ENCODE measurements around the gene ARHGEF17. TPM values are rescaled to one million over a fixed set of nuclear protein-coding genes. Genes with fewer than 3 reads are reported as not detected.

ARHGEF17 gene
- total RNA-seq, 2 donors from 2014 or later, result 31.0 to 39.0 TPM

DNA sequence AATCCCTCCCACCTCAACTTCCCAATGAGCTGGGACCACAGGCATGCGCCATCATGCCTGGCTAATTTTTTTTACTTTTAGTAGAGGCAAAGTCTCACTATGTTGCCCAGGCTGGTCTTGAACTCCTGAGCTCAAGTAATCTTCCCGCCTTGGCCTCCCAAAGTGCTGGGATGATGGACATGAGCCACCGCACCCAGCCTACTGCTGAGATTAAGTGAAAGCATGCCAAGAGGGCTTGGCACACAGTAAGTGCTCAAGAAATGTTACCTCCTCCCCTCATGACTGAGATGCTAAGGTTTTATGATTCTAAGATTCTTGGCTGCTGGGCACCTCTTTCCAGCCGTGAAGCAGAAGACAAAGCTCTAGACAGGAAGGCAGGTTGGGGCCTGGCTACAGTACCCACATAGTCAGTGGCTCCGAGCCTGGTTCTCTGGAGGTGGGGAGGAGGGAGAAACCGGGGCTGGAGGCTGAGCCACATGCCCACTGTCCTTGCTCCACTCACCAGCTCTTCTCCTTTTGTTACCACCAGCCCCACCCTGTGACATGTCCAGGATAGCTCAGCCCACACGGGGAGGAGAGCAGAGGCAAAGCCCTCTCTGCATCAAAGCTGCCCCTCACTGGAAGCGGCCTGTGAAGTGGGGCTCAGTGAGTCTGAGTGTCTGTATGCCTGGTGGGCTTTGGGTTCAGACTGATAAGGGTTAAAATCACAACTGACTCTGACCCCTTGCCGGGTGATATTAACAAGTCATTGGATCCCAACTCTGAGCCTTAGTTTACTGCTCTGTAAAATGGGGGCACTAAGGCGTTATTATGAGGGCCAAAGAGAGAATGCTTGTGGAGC, 12.9 kb downstream of the ARHGEF17 start:
- no peak for DNase-seq
- TF ChIP-seq CTCF (conservative IDR thresholded peaks at IDR 0.05), result no peak
- Mint-ChIP-seq H3K27ac (no peak overlapping the region), H3K27me3 (ENCODE audit: insufficient read depth) (no peaks in the 10 kb centered on the region), H3K36me3 (ENCODE audit: low read depth) (peaks cover 27% of the 10 kb centered on the region), H3K4me1 (peaks cover 11% of the 10 kb centered on the region), H3K9me3 (no peaks in the 10 kb centered on the region), H3K4me3 (no peak overlapping the region)
- no peak overlapping the region for H3K27ac ChIP-seq (ENCODE audit: low read depth, low read length)
- no peak overlapping the region for H3K4me3 ChIP-seq (ENCODE audit: low read length)
- no peaks in the 10 kb centered on the region for H3K36me3 ChIP-seq (ENCODE audit: control insufficient read depth, insufficient read depth, low read length)
- H3K9me3 ChIP-seq (ENCODE audit: control insufficient read depth, low read length), result no peaks in the 10 kb centered on the region
- WGBS, 2 experiments (ENCODE audit: insufficient coverage in 1 of 2, insufficient read length in 1 of 2), result 89 to 92% methylated on average over 7 to 8 of the region's 10 CpGs
- no peaks in the 10 kb centered on the region for H3K27me3 ChIP-seq (ENCODE audit: control insufficient read depth, insufficient read depth, low read length, poor library complexity, severe bottlenecking)
- no peaks in the 10 kb centered on the region for H3K4me1 ChIP-seq (ENCODE audit: control insufficient read depth, insufficient read depth, low read length)
- H3K9ac ChIP-seq (ENCODE audit: extremely low read depth, low read length, poor library complexity, severe bottlenecking), result no peak overlapping the region

GRCh38 chr11:73321604-73322381, 13.7 kb downstream of the ARHGEF17 start:
- Mint-ChIP-seq H3K9me3 (no peaks in the 10 kb centered on the region), H3K27ac (peak overlapping the region; percentile 48), H3K4me1 (peaks cover 11% of the 10 kb centered on the region), H3K27me3 (ENCODE audit: insufficient read depth) (no peaks in the 10 kb centered on the region), H3K36me3 (ENCODE audit: low read depth) (peaks cover 22% of the 10 kb centered on the region), H3K4me3 (no peak overlapping the region)
- no peak for TF ChIP-seq CTCF (conservative IDR thresholded peaks at IDR 0.05)
- 70 to 84% methylated on average over 2 to 10 of the region's 10 CpGs for WGBS, 2 experiments (ENCODE audit: insufficient coverage in 1 of 2, insufficient read length in 1 of 2)
- H3K4me1 ChIP-seq (ENCODE audit: control insufficient read depth, insufficient read depth, low read length), result no peaks in the 10 kb centered on the region
- no peak overlapping the region for H3K4me3 ChIP-seq (ENCODE audit: low read length)
- H3K9ac ChIP-seq (ENCODE audit: extremely low read depth, low read length, poor library complexity, severe bottlenecking), result no peak overlapping the region
- DNase-seq, result no peak
- no peaks in the 10 kb centered on the region for H3K36me3 ChIP-seq (ENCODE audit: control insufficient read depth, insufficient read depth, low read length)
- no peaks in the 10 kb centered on the region for H3K27me3 ChIP-seq (ENCODE audit: control insufficient read depth, insufficient read depth, low read length, poor library complexity, severe bottlenecking)
- peak overlapping the region; percentile 32 for H3K27ac ChIP-seq (ENCODE audit: low read depth, low read length)
- no peaks in the 10 kb centered on the region for H3K9me3 ChIP-seq (ENCODE audit: control insufficient read depth, low read length)

DNA sequence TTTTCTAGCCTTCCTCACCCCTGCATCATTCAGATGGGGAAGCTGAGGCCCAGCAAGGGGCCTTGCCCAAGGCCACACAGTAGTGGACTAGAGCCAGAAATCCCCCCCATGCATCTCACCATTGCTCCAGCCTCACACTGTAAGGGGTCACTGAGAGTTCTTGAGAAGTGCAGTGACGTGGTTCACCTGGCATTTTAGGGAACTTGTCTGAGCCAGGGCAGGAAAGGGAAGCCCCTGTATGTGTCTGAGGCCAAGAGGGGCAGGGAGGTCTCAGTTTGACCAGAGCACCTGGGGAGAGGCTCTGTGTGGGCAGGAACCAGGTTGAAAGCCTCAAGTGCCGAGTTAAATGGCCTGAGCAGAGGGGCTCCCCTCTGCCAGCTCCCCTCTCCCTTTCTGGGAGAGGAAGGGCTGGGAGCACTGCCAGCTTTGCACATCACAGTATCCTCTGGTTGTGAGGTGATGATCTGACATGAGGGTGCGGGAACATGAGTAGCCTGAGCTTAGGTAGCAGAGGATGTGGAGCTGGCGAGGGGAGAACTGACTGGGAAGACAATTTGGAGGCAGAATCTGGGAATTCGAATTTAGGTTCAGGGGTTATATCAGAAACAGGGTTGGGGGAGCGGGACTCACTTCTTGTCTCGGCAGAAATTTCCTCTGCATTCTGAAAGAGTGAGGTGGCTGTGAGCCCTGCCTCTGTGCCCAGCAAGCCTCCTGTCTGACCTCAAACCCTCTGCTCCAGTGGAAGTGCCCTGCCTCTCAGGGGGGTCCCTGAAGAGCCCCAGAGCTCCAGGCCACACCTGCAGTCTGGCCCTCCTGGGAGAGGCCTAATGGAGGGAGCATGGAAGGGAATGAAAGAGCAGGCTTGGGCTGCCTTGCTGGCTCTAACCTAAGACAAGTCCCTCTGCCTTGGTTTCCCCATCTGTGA, 14.6 kb downstream of the ARHGEF17 start:
- 89 to 92% methylated on average over 5 to 7 of the region's 7 CpGs for WGBS, 2 experiments (ENCODE audit: insufficient coverage in 1 of 2, insufficient read length in 1 of 2)
- Mint-ChIP-seq H3K36me3 (ENCODE audit: low read depth) (peaks cover 21% of the 10 kb centered on the region), H3K4me3 (no peak overlapping the region), H3K27ac (peak overlapping the region; percentile 27), H3K9me3 (no peaks in the 10 kb centered on the region), H3K27me3 (ENCODE audit: insufficient read depth) (no peaks in the 10 kb centered on the region), H3K4me1 (peaks cover 11% of the 10 kb centered on the region)
- no peak overlapping the region for H3K9ac ChIP-seq (ENCODE audit: extremely low read depth, low read length, poor library complexity, severe bottlenecking)
- no peaks in the 10 kb centered on the region for H3K36me3 ChIP-seq (ENCODE audit: control insufficient read depth, insufficient read depth, low read length)
- no peak overlapping the region for H3K4me3 ChIP-seq (ENCODE audit: low read length)
- TF ChIP-seq CTCF (conservative IDR thresholded peaks at IDR 0.05), result no peak
- no peaks in the 10 kb centered on the region for H3K27me3 ChIP-seq (ENCODE audit: control insufficient read depth, insufficient read depth, low read length, poor library complexity, severe bottlenecking)
- no peaks in the 10 kb centered on the region for H3K9me3 ChIP-seq (ENCODE audit: control insufficient read depth, low read length)
- no peak for DNase-seq
- no peaks in the 10 kb centered on the region for H3K4me1 ChIP-seq (ENCODE audit: control insufficient read depth, insufficient read depth, low read length)
- H3K27ac ChIP-seq (ENCODE audit: low read depth, low read length), result peak overlapping the region; percentile 32
